HFFc6 (cell line): ENCODE data around the gene HTR6. TPM values are rescaled to one million over a fixed set of nuclear protein-coding genes. Genes with fewer than 3 reads are reported as not detected.

ENCODE experiments used
- DNase-seq: peaks from one replicate; pipeline ENCODE4 v3.0.0-alpha.2; 2018
- H3K27ac Mint-ChIP-seq: 2 replicates; pipeline ENCODE4 v1.8.0; 2020; ENCODE audit warnings: mild to moderate bottlenecking, mixed read lengths
- H3K27me3 Mint-ChIP-seq: 2 replicates; pipeline ENCODE4 v1.8.0; 2021; ENCODE audit warnings: mild to moderate bottlenecking, moderate library complexity, mixed read lengths; ENCODE audit not compliant: insufficient read depth
- H3K36me3 Mint-ChIP-seq: 2 replicates; pipeline ENCODE4 v1.8.0; 2021; ENCODE audit warnings: low read depth, mixed read lengths
- H3K4me1 Mint-ChIP-seq: 2 replicates; pipeline ENCODE4 v1.8.0; 2020; ENCODE audit warnings: low read depth, mixed read lengths
- H3K4me3 Mint-ChIP-seq: 2 replicates; pipeline ENCODE4 v1.8.0; 2020; ENCODE audit warnings: mild to moderate bottlenecking, moderate library complexity, mixed read lengths
- H3K9me3 Mint-ChIP-seq: 2 replicates; pipeline ENCODE4 v1.8.0; 2020; ENCODE audit warnings: mild to moderate bottlenecking, mixed read lengths
- CTCF ChIP-seq: fragments of 200-600 bp; sonication (generic); IDR thresholded peaks from 2 replicates; pipeline ENCODE4 v1.5.0; 2021; ENCODE audit warnings: antibody characterized with exemption, mild to moderate bottlenecking
- total RNA-seq, 6 experiments: library from RNA; stranded (reverse); fragmentation: NEBNext Ultra II Directional; extraction: Animal tissue kit (Norgen Biotek cat#: 25700); gene quantifications; 2 replicates in 1 of 6; 3 replicates in 5 of 6; pipeline ENCODE4 v1.2.3, GENCODE V29; 2021

Gene HTR6
- total RNA-seq, 6 experiments from 2014 or later: not detected

GRCh38 chr1:19712928-19713327 is 48.3 kb downstream of the HTR6 start:
- DNase-seq: no peak
- peaks cover 18% of the 10 kb centered on the region for H3K4me1 Mint-ChIP-seq
- no peaks in the 10 kb centered on the region for H3K9me3 Mint-ChIP-seq
- peaks cover 5% of the 10 kb centered on the region for H3K36me3 Mint-ChIP-seq
- H3K4me3 Mint-ChIP-seq: no peak overlapping the region
- TF ChIP-seq CTCF: no peak
- no peak overlapping the region for H3K27ac Mint-ChIP-seq
- H3K27me3 Mint-ChIP-seq: 0 out of 2 replicates have a peak, but pooled peaks cover 4% of the 10 kb centered on the region

GRCh38 chr1:19715334-19716203 is 50.9 kb downstream of the HTR6 start:
- Mint-ChIP-seq H3K4me3 (no peak overlapping the region), H3K27ac (peak overlapping the region; percentile 42; the same call in 1 of the 2 replicates), H3K9me3 (no peaks in the 10 kb centered on the region), H3K4me1 (peaks cover 9% of the 10 kb centered on the region), H3K36me3 (peaks cover under 1% of the 10 kb centered on the region), H3K27me3 (peaks cover 4% of the 10 kb centered on the region; the same call in 1 of the 2 replicates)
- peak; percentile 96 for TF ChIP-seq CTCF
- peak; percentile 91 for DNase-seq

- Mint-ChIP-seq H3K36me3 (no peaks in the 10 kb centered on the region; the same call in 1 of the 2 replicates), H3K4me3 (no peak overlapping the region), H3K4me1 (peaks cover 9% of the 10 kb centered on the region), H3K27ac (no peak overlapping the region), H3K27me3 (peaks cover 6% of the 10 kb centered on the region), H3K9me3 (no peaks in the 10 kb centered on the region)
- no peak for DNase-seq
- no peak for TF ChIP-seq CTCF
These were observed 52.8 kb downstream of the HTR6 start for GRCh38 chr1:19717467-19717866.

GRCh38 chr1:19720174-19720573 is 55.5 kb downstream of the HTR6 start:
- Mint-ChIP-seq H3K27me3 (peaks cover 8% of the 10 kb centered on the region), H3K27ac (no peak overlapping the region), H3K4me3 (no peak overlapping the region), H3K4me1 (peaks cover 8% of the 10 kb centered on the region), H3K9me3 (no peaks in the 10 kb centered on the region), H3K36me3 (no peaks in the 10 kb centered on the region)
- DNase-seq: no peak
- no peak for TF ChIP-seq CTCF

GRCh38 chr1:19720973-19721372 is 56.3 kb downstream of the HTR6 start:
- TF ChIP-seq CTCF: no peak
- Mint-ChIP-seq H3K9me3 (no peaks in the 10 kb centered on the region), H3K27me3 (peaks cover 8% of the 10 kb centered on the region), H3K27ac (no peak overlapping the region), H3K36me3 (no peaks in the 10 kb centered on the region), H3K4me1 (peaks cover under 1% of the 10 kb centered on the region), H3K4me3 (no peak overlapping the region)
- DNase-seq: no peak
